AG04449 (cell line): ENCODE data around the gene SPON1.
"Not testable (repeated sequence)": the region's sequence is repeated elsewhere in the genome, so short reads cannot be mapped to it uniquely, and the experiment has no call there.

ENCODE experiments used
- CTCF ChIA-PET: fragments of 350-600 bp; formaldehyde crosslinking; extraction: SDS; loops from one replicate; lab custom pipeline; 2021; ENCODE audit warnings: antibody characterized with exemption; lab: Yijun Ruan, JAX
- POLR2A ChIA-PET: fragments of 400-600, 350-600 bp; formaldehyde crosslinking; extraction: SDS; loops from one replicate; lab custom pipeline; 2020; ENCODE audit warnings: antibody characterized with exemption, inconsistent platforms; lab: Yijun Ruan, JAX
- DNase-seq: peaks from one replicate; pipeline ENCODE4 v3.0.0-alpha.2; 2010; ENCODE audit warnings: low read depth, low spot score
- H3K4me3 ChIP-seq: 2 replicates; pipeline ENCODE4 v1.5.1; 2011; ENCODE audit warnings: low read depth, mild to moderate bottlenecking, control low read depth, low read length
- CTCF ChIP-seq: IDR thresholded peaks from one replicate; pipeline ENCODE4 v1.5.1; 2011; ENCODE audit warnings: mild to moderate bottlenecking, moderate library complexity, low read length, control low read depth, inconsistent platforms; ENCODE audit not compliant: insufficient read depth; ENCODE audit errors: missing control alignments

Gene SPON1

GRCh38 chr11:14022251-14022650 is 59.7 kb downstream of the SPON1 start:
- no peak for TF ChIP-seq CTCF
- ChIA-PET POLR2A (no interaction called here), CTCF (no interaction called here)
- H3K4me3 ChIP-seq, result no peak overlapping the region
- no peak for DNase-seq

GRCh38 chr11:14022821-14023220 is 60.3 kb downstream of the SPON1 start:
- POLR2A ChIA-PET, result no interaction called here
- no peak for TF ChIP-seq CTCF
- DNase-seq, result no peak
- H3K4me3 ChIP-seq, result no peak overlapping the region
- CTCF ChIA-PET, result no interaction called here

GRCh38 chr11:14026961-14027360 is 64.4 kb downstream of the SPON1 start:
- CTCF ChIA-PET, result no interaction called here
- DNase-seq, result no peak
- POLR2A ChIA-PET, result no interaction called here
- H3K4me3 ChIP-seq, result no peak overlapping the region
- TF ChIP-seq CTCF, result no peak

- ChIA-PET CTCF (no interaction called here), POLR2A (no interaction called here)
- no peak for DNase-seq
- TF ChIP-seq CTCF, result no peak
- no peak overlapping the region for H3K4me3 ChIP-seq
These were observed 65.0 kb downstream of the SPON1 start for GRCh38 chr11:14027525-14027924.

- ChIA-PET CTCF (no interaction called here), POLR2A (no interaction called here)
- no peak for TF ChIP-seq CTCF
- no peak for DNase-seq
- H3K4me3 ChIP-seq, result no peak overlapping the region
These were observed 66.9 kb downstream of the SPON1 start for GRCh38 chr11:14029440-14029839.

GRCh38 chr11:14029971-14030920 is 67.7 kb downstream of the SPON1 start:
- no peak for DNase-seq
- ChIA-PET CTCF (no interaction called here), POLR2A (no interaction called here)
- no peak for TF ChIP-seq CTCF
- no peak overlapping the region for H3K4me3 ChIP-seq

- H3K4me3 ChIP-seq, POLR2A ChIA-PET, CTCF ChIA-PET, DNase-seq: not testable (repeated sequence)
These were observed 73.0 kb downstream of the SPON1 start for GRCh38 chr11:14035526-14035925.
